H1 (cell line): Measurements from ENCODE around the gene PEPD. TPM values are rescaled to one million over a fixed set of nuclear protein-coding genes. Genes with fewer than 3 reads are reported as not detected.

Source experiments
- CTCF ChIA-PET: fragments of 300-600 bp; sonication (Branson Sonifier 250); formaldehyde crosslinking; loops from one replicate; lab custom pipeline; 2021; ENCODE audit not compliant: partially characterized antibody; lab: Charles Lee
- POLR2A ChIA-PET: fragments of 300-600 bp; sonication (Branson Sonifier 250); formaldehyde crosslinking; loops from one replicate; lab custom pipeline; 2021; ENCODE audit warnings: inconsistent platforms; ENCODE audit not compliant: partially characterized antibody; lab: Charles Lee
- DNase-seq, 2 experiments: peaks; one replicate each; pipeline versions ENCODE4 v3.0.0 to v3.0.0-alpha.2; 2010 to 2022; ENCODE audit warnings: low spot score in 2 of 2, low read depth in 1 of 2, mixed read lengths in 1 of 2
- FAIRE-seq: peaks from 2 replicates; lab custom pipeline; 2011; peaks lifted over from hg19 to GRCh38; lab: Jason Lieb, UNC
- H2AFZ ChIP-seq: 2 replicates; pipeline ENCODE4 v1.8.1; 2012; ENCODE audit warnings: low read length, inconsistent platforms
- H2AK5ac ChIP-seq: 2 replicates; pipeline ENCODE4 v1.6.1; 2013; ENCODE audit warnings: low read depth, low read length
- H2BK120ac ChIP-seq: replicated peaks from 2 replicates; pipeline ENCODE3; 2013; ENCODE audit warnings: low read depth, low read length, inconsistent platforms
- H2BK12ac ChIP-seq: 2 replicates; pipeline ENCODE4 v1.6.1; 2013; ENCODE audit warnings: low read depth, low read length
- H2BK15ac ChIP-seq: 2 replicates; pipeline ENCODE4 v1.6.1; 2013; ENCODE audit warnings: low read length
- H2BK20ac ChIP-seq: 2 replicates; pipeline ENCODE4 v1.6.1; 2013; ENCODE audit warnings: low read length
- H2BK5ac ChIP-seq: 2 replicates; pipeline ENCODE4 v1.6.1; 2013; ENCODE audit warnings: low read depth, low read length
- H3K14ac ChIP-seq: 2 replicates; pipeline ENCODE4 v1.6.1; 2013; ENCODE audit warnings: inconsistent platforms; ENCODE audit not compliant: insufficient read length
- H3K18ac ChIP-seq: 2 replicates; pipeline ENCODE4 v1.6.1; 2013; ENCODE audit warnings: low read length; ENCODE audit errors: extremely low read depth
- H3K23ac ChIP-seq: 2 replicates; pipeline ENCODE4 v1.6.1; 2013; ENCODE audit warnings: inconsistent platforms; ENCODE audit not compliant: insufficient read length
- H3K23me2 ChIP-seq: 2 replicates; pipeline ENCODE4 v1.6.1; 2013; ENCODE audit warnings: low read depth, low read length
- H3K27ac ChIP-seq: 2 replicates; pipeline ENCODE4 v1.6.1; 2011; ENCODE audit warnings: low read depth, low read length, inconsistent platforms
- H3K27me3 ChIP-seq, 4 experiments: replicated peaks in 1 of 4; 1 replicate in 1 of 4; 2 replicates in 3 of 4; pipeline versions ENCODE4 v1.6.1 to v1.8.1; 2011 to 2013; ENCODE audit warnings: low read length in 3 of 4, mild to moderate bottlenecking in 3 of 4, inconsistent platforms in 2 of 4, mixed read lengths in 2 of 4, moderate library complexity in 1 of 4; ENCODE audit not compliant: control insufficient read depth in 3 of 4, insufficient read depth in 3 of 4; ENCODE audit errors: extremely low read depth in 1 of 4
- H3K36me3 ChIP-seq, 4 experiments: 2 replicates each; pipeline versions ENCODE4 v1.6.1 to v1.8.1; 2011 to 2013; ENCODE audit warnings: mild to moderate bottlenecking in 4 of 4, low read length in 3 of 4, moderate library complexity in 2 of 4, control low read depth in 1 of 4, inconsistent platforms in 1 of 4; ENCODE audit not compliant: insufficient read depth in 4 of 4, control insufficient read depth in 2 of 4
- H3K4ac ChIP-seq: replicated peaks from 2 replicates; pipeline ENCODE3; 2013; ENCODE audit warnings: low read length, low read depth, mixed read lengths, inconsistent platforms; ENCODE audit not compliant: insufficient read length
- H3K4me1 ChIP-seq, 4 experiments: replicated peaks in 1 of 4; 1 replicate in 1 of 4; 2 replicates in 3 of 4; pipeline versions ENCODE4 v1.6.1 to v1.8.1; 2011 to 2013; ENCODE audit warnings: low read length in 3 of 4, inconsistent platforms in 2 of 4, mixed read lengths in 1 of 4; ENCODE audit not compliant: insufficient read depth in 4 of 4, control insufficient read depth in 3 of 4
- H3K4me2 ChIP-seq, 2 experiments: 2 replicates each; pipeline versions ENCODE4 v1.6.1 to v1.8.1; 2011 to 2013; ENCODE audit warnings: low read depth in 2 of 2, low read length in 2 of 2, control low read depth in 1 of 2, inconsistent platforms in 1 of 2, mild to moderate bottlenecking in 1 of 2; ENCODE audit not compliant: insufficient read depth in 1 of 2
- H3K4me3 ChIP-seq, 4 experiments: fragments of 200-600, 300-600 bp in 1 of 4; sonication (generic), shearing (Covaris generic), sonication (Bioruptor Twin) in 1 of 4; 2 replicates each; pipeline versions ENCODE4 v1.5.1 to v1.8.1; 2011 to 2016; ENCODE audit warnings: low read length in 4 of 4, low read depth in 3 of 4, control low read depth in 2 of 4, inconsistent platforms in 2 of 4, mild to moderate bottlenecking in 2 of 4, mixed read lengths in 1 of 4, moderate library complexity in 1 of 4; ENCODE audit not compliant: insufficient read depth in 2 of 4; ENCODE audit errors: extremely low read depth in 1 of 4
- H3K56ac ChIP-seq: replicated peaks from 2 replicates; pipeline ENCODE3; 2013; ENCODE audit warnings: low read depth, mild to moderate bottlenecking, mixed read lengths, low read length, inconsistent platforms; ENCODE audit not compliant: insufficient read length
- H3K79me1 ChIP-seq: 2 replicates; pipeline ENCODE4 v1.6.1; 2013; ENCODE audit warnings: low read depth, low read length, control low read depth
- H3K79me2 ChIP-seq, 2 experiments: 2 replicates each; pipeline versions ENCODE4 v1.6.1 to v1.8.1; 2012 to 2013; ENCODE audit warnings: low read length in 2 of 2, mild to moderate bottlenecking in 2 of 2, inconsistent platforms in 1 of 2; ENCODE audit not compliant: insufficient read depth in 2 of 2, control insufficient read depth in 1 of 2
- H3K9ac ChIP-seq, 4 experiments: replicated peaks in 1 of 4; 1 replicate in 1 of 4; 2 replicates in 3 of 4; pipeline versions ENCODE4 v1.6.1 to v1.8.1; 2011 to 2013; ENCODE audit warnings: low read depth in 3 of 4, low read length in 3 of 4, control low read depth in 2 of 4, mild to moderate bottlenecking in 2 of 4, moderate library complexity in 2 of 4, inconsistent platforms in 1 of 4; ENCODE audit errors: extremely low read depth in 1 of 4
- H3K9me3 ChIP-seq, 2 experiments: 2 replicates each; pipeline versions ENCODE4 v1.6.1 to v1.8.1; 2012 to 2013; ENCODE audit warnings: mild to moderate bottlenecking in 2 of 2, moderate library complexity in 2 of 2, control low read depth in 1 of 2, inconsistent platforms in 1 of 2, low read depth in 1 of 2, low read length in 1 of 2, mixed read lengths in 1 of 2; ENCODE audit not compliant: insufficient read depth in 2 of 2
- H4K20me1 ChIP-seq, 2 experiments: replicated peaks in 1 of 2; 2 replicates each; pipeline versions ENCODE3 to v1.8.1; 2011 to 2013; ENCODE audit warnings: inconsistent platforms in 2 of 2, low read length in 2 of 2, mild to moderate bottlenecking in 1 of 2; ENCODE audit not compliant: insufficient read depth in 2 of 2, control insufficient read depth in 1 of 2
- H4K5ac ChIP-seq: 2 replicates; pipeline ENCODE4 v1.6.1; 2013; ENCODE audit warnings: low read length, low read depth, mixed read lengths, inconsistent platforms; ENCODE audit not compliant: insufficient read length
- H4K8ac ChIP-seq: 2 replicates; pipeline ENCODE4 v1.8.0; 2013; ENCODE audit warnings: mild to moderate bottlenecking, moderate library complexity, low read length, inconsistent platforms; ENCODE audit not compliant: insufficient read depth; ENCODE audit errors: extremely low read depth
- H4K91ac ChIP-seq: replicated peaks from 2 replicates; pipeline ENCODE3; 2013; ENCODE audit warnings: low read length, mixed read lengths, inconsistent platforms; ENCODE audit not compliant: insufficient read length
- CREB1 ChIP-seq: IDR thresholded peaks from 2 replicates; pipeline ENCODE4 v1.6.1; 2012; ENCODE audit warnings: inconsistent platforms
- PHF8 ChIP-seq: fragments of 200-600 bp; sonication (generic); conservative IDR thresholded peaks from 2 replicates; pipeline ENCODE4 v1.7.1; 2012; ENCODE audit warnings: low read depth, mild to moderate bottlenecking, inconsistent platforms, low read length, moderate library complexity
- SIRT6 ChIP-seq: IDR thresholded peaks from one replicate; pipeline ENCODE4 v1.7.1; 2012; ENCODE audit warnings: low read length, inconsistent platforms
- SIX5 ChIP-seq: IDR thresholded peaks from 2 replicates; pipeline ENCODE4 v1.6.1; 2011; ENCODE audit warnings: mild to moderate bottlenecking, low read depth, low read length
- SP1 ChIP-seq: IDR thresholded peaks from 2 replicates; pipeline ENCODE4 v1.6.1; 2011; ENCODE audit warnings: low read depth, low read length
- WGBS, 2 experiments: shearing (Covaris generic) in 1 of 2; methylation state at CpG; one replicate each; pipeline versions ENCODE4 v1.1.6 to v1.1.7; 2013 to 2015; ENCODE audit warnings: low lambda C conversion rate in 2 of 2, mixed read lengths in 2 of 2, inconsistent platforms in 1 of 2, low coverage in 1 of 2, missing lambda C conversion rate in 1 of 2; ENCODE audit not compliant: insufficient replicate concordance in 2 of 2, insufficient coverage in 1 of 2, insufficient read length in 1 of 2; ENCODE audit errors: extremely low coverage in 1 of 2, missing lambda C conversion rate in 1 of 2; 5-methylcytosine and 5-hydroxymethylcytosine counted together
- polyA plus RNA-seq, 7 experiments: library from polyadenylated mRNA; depleted of rRNA in 3 of 7; stranded (reverse) in 5 of 7; unstranded in 2 of 7; fragments of >200 nt in 5 of 7; fragments of 200-250 nt in 2 of 7; gene quantifications; 1 replicate in 5 of 7; 2 replicates in 1 of 7; 4 replicates in 1 of 7; pipeline versions ENCODE4 v1.2.1 to v1.2.3, GENCODE V29; 2011 to 2013; ENCODE audit warnings: missing spikeins in 2 of 7, mixed read lengths in 2 of 7
- total RNA-seq: library from RNA; stranded (reverse); fragmentation: NEBNext Ultra II Directional; extraction: Animal tissue kit (Norgen Biotek cat#: 25700); gene quantifications from 2 replicates; pipeline ENCODE4 v1.2.1, GENCODE V29; 2021
- TF ChIP-seq, protein P1 (sequence below): IDR thresholded peaks from 2 replicates; pipeline ENCODE4 v1.6.1; 2012; ENCODE audit warnings: low read length, inconsistent platforms

Gene PEPD
- total and polyA plus RNA-seq, 2 of the 8 experiments (the other 6 are each of a cell fraction or from before 2014, with no cell fraction given) = 84.1 to 178 TPM

- peaks cover 0 to 14% (median 3%) of the 10 kb centered on the region in 4 experiments; a peak in 6 of 7 replicates for H3K4me1 ChIP-seq
- no peak overlapping the region for H3K4me2 ChIP-seq
- no peak overlapping the region for H2BK120ac ChIP-seq
- no peaks in the 10 kb centered on the region for H3K9me3 ChIP-seq
- no peak overlapping the region for H2BK15ac ChIP-seq
- H3K9ac ChIP-seq = no peak overlapping the region
- no peak overlapping the region for H3K14ac ChIP-seq
- H4K8ac ChIP-seq = peak overlapping the region; percentile 28; the same call in 1 of the 2 replicates
- H3K18ac ChIP-seq = no peak overlapping the region
- no peak overlapping the region for H4K5ac ChIP-seq
- H2BK20ac ChIP-seq = no peak overlapping the region; the same call in 1 of the 2 replicates
- no peak overlapping the region for H2AK5ac ChIP-seq
- no peaks in the 10 kb centered on the region; a peak in 1 of 7 replicates for H3K27me3 ChIP-seq
- H4K91ac ChIP-seq = peak overlapping the region; percentile 74
- peaks cover 0 to 2% (median 0%) of the 10 kb centered on the region in 4 experiments; a peak in 2 of 8 replicates for H3K36me3 ChIP-seq
- 100% methylated on average over 1 of the region's 1 CpG for WGBS, 2 experiments
- no peak overlapping the region for H3K23ac ChIP-seq
- no peak overlapping the region for H3K4me3 ChIP-seq
- DNase-seq = no peak
- 0 out of 2 replicates have a peak overlapping the region, but pooled peaks have one; percentile 3 for H2BK12ac ChIP-seq
- peaks cover 14% of the 10 kb centered on the region; the same call in 1 of the 2 replicates for H3K23me2 ChIP-seq
- H3K79me1 ChIP-seq = peaks cover 16% of the 10 kb centered on the region
- no peak overlapping the region; the same call in 1 of the 2 replicates for H2BK5ac ChIP-seq
- POLR2A ChIA-PET = interaction anchor here (0.8 to 1.4 kb wide), 2 partner anchors 14 to 20 kb away, joined by 4 read pairs; no protein-coding TSS in a partner anchor
- no peak overlapping the region for H2AFZ ChIP-seq
- peak overlapping the region; percentile 99 for H3K56ac ChIP-seq
- no peak for FAIRE-seq
- H4K20me1 ChIP-seq = peaks cover 4 to 17% of the 10 kb centered on the region in 2 experiments
- CTCF ChIA-PET = no interaction called here
- peak overlapping the region; percentile 38 for H3K4ac ChIP-seq
- H3K27ac ChIP-seq = no peak overlapping the region; the same call in 1 of the 2 replicates
- H3K79me2 ChIP-seq = peaks cover 0 to 3% of the 10 kb centered on the region in 2 experiments; a peak in 1 of 4 replicates
- TF ChIP-seq PHF8 = no peak
- TF ChIP-seq SIX5 = no peak
- TF ChIP-seq CREB1 = no peak
- TF ChIP-seq SP1 = no peak
- no peak for TF ChIP-seq SIRT6
- TF ChIP-seq, protein P1, sequence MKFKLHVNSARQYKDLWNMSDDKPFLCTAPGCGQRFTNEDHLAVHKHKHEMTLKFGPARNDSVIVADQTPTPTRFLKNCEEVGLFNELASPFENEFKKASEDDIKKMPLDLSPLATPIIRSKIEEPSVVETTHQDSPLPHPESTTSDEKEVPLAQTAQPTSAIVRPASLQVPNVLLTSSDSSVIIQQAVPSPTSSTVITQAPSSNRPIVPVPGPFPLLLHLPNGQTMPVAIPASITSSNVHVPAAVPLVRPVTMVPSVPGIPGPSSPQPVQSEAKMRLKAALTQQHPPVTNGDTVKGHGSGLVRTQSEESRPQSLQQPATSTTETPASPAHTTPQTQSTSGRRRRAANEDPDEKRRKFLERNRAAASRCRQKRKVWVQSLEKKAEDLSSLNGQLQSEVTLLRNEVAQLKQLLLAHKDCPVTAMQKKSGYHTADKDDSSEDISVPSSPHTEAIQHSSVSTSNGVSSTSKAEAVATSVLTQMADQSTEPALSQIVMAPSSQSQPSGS = no peak
These were observed 15.8 kb downstream of the PEPD start for GRCh38 chr19:33505823-33506222.
